Adrenal gland (tissue), 12 donors: ENCODE results near the gene CFAP74. TPM values are rescaled to one million over a fixed set of nuclear protein-coding genes. Genes with fewer than 3 reads are reported as not detected.
"Not testable (repeated sequence)": the region's sequence is repeated elsewhere in the genome, so short reads cannot be mapped to it uniquely, and the experiment has no call there.

Source experiments
- DNase-seq, 7 donors: peaks; one replicate each; pipeline ENCODE4 v3.0.0-alpha.2; 2019 to 2020
- H3K27ac ChIP-seq, 5 donors: fragments of 200-600 bp; sonication (generic) in 4 of 5; 1 replicate in 3 of 5; 2 replicates in 2 of 5; pipeline versions ENCODE4 v1.5.1 to v1.8.0; 2016 to 2020; ENCODE audit warnings: mild to moderate bottlenecking in 1 of 5
- H3K27me3 ChIP-seq: fragments of 200-600 bp; 2 replicates; pipeline ENCODE4 v1.8.0; 2021
- H3K36me3 ChIP-seq, 2 donors: fragments of 200-600 bp; replicated peaks in 1 of 2; 1 replicate in 1 of 2; 2 replicates in 1 of 2; pipeline versions ENCODE4 v1.5.1 to v1.8.0; 2018 to 2022
- H3K4me1 ChIP-seq, 2 donors: fragments of 200-600 bp; replicated peaks in 1 of 2; 1 replicate in 1 of 2; 2 replicates in 1 of 2; pipeline versions ENCODE4 v1.5.1 to v1.8.0; 2018 to 2021
- H3K4me3 ChIP-seq, 4 donors: fragments of 200-600 bp; sonication (generic) in 3 of 4; one replicate each; pipeline ENCODE4 v1.5.1; 2016 to 2018
- H3K9me3 ChIP-seq, 3 donors: fragments of 200-600 bp; sonication (generic) in 1 of 3; replicated peaks in 1 of 3; 1 replicate in 2 of 3; 2 replicates in 1 of 3; pipeline versions ENCODE4 v1.5.1 to v1.8.0; 2016 to 2021
- CTCF ChIP-seq, 6 experiments: fragments of 450-650 bp in 4 of 6; fragments of 200-600 bp in 2 of 6; sonication (generic) in 1 of 6; IDR thresholded peaks; 1 replicate in 5 of 6; 2 replicates in 1 of 6; pipeline versions ENCODE4 v1.5.1 to v1.8.0; 2016 to 2021; ENCODE audit warnings: antibody characterized with exemption in 6 of 6, mild to moderate bottlenecking in 2 of 6, moderate library complexity in 1 of 6
- POLR2A ChIP-seq, 2 donors: fragments of 450-650 bp; IDR thresholded peaks; one replicate each; pipeline ENCODE4 v1.6.1; 2017; ENCODE audit warnings: antibody characterized with exemption in 2 of 2, mild to moderate bottlenecking in 2 of 2, moderate library complexity in 1 of 2
- WGBS, 4 donors: extraction: QIAGEN DNeasy Blood & Tissue Kit in 2 of 4; methylation state at CpG; one replicate each; pipeline versions ENCODE4 v1.1.5 to v1.1.7; 2013 to 2017; 5-methylcytosine and 5-hydroxymethylcytosine counted together
- intact Hi-C, 2 donors: fragments of 100-400 bp; cut with DNase I; formaldehyde crosslinking; loops; one replicate each; pipeline versions ENCODE4 v1.14.1 to v1.15.0; 2022 to 2023
- polyA plus RNA-seq, 3 donors: library from polyadenylated mRNA; stranded (reverse); fragments of 200-250 nt in 2 of 3; fragments of 350-450 nt in 1 of 3; fragmentation: Illumina TruSeq in 1 of 3; extraction: RNeasy Lipid Tissue Mini Kit (QIAGEN cat#74804) in 1 of 3; gene quantifications; one replicate each; pipeline ENCODE4 v1.2.3, GENCODE V29; 2013 to 2014
- total RNA-seq, 9 donors: library from RNA; depleted of rRNA in 4 of 9; stranded (reverse); fragments of >200 nt in 4 of 9; fragments of 120-200 nt in 1 of 9; fragmentation: NEBNext Ultra II Directional in 1 of 9; extraction: Animal tissue kit (Norgen Biotek cat#: 25700) in 1 of 9; gene quantifications; one replicate each; pipeline versions ENCODE4 v1.1.0 to v1.2.4, GENCODE V29; 2013 to 2023
- donor health status: healthy with polysubstance abuse.
- donor health status: Bipolar disorder and iron deficiency.
- donor health status: DM: yes; HTN: yes; CAD: no.
- donor health status: DM: no; HTN: no; CAD: no.
- donor health status: DM: no; HTN: no; CAD: no.
- donor health status: DM: yes; HTN: yes; CAD: no.

The CFAP74 gene
- total and polyA plus RNA-seq, 12 donors = 0.11 to 7.6 (median 2.8) TPM; not detected in 1

- H3K9me3 ChIP-seq = no peaks in the 10 kb centered on the region
- DNase-seq = no peak
- H3K27ac ChIP-seq = no peak overlapping the region
- TF ChIP-seq CTCF (IDR thresholded peaks at IDR 0.05) (no peak), POLR2A (IDR thresholded peaks at IDR 0.05) (no peak)
- H3K36me3 ChIP-seq = no peaks in the 10 kb centered on the region
- 67 to 77% (median 74%) methylated on average over 6 of the region's 6 CpGs for WGBS, 4 donors
- no peaks in the 10 kb centered on the region for H3K27me3 ChIP-seq
- H3K4me3 ChIP-seq = no peak overlapping the region
- intact Hi-C loops = no loop called here
- H3K4me1 ChIP-seq = no peaks in the 10 kb centered on the region
These were observed 65.4 kb downstream of the CFAP74 start for GRCh38 chr1:1938276-1938573.

GRCh38 chr1:1937549-1938275 is 65.9 kb downstream of the CFAP74 start:
- no peaks in the 10 kb centered on the region for H3K27me3 ChIP-seq
- intact Hi-C loops = no loop called here
- H3K4me3 ChIP-seq = no peak overlapping the region
- H3K27ac ChIP-seq = no peak overlapping the region
- no peak for DNase-seq
- H3K9me3 ChIP-seq = no peaks in the 10 kb centered on the region
- no peaks in the 10 kb centered on the region for H3K36me3 ChIP-seq
- TF ChIP-seq POLR2A (IDR thresholded peaks at IDR 0.05) (no peak), CTCF (IDR thresholded peaks at IDR 0.05) (no peak)
- WGBS, 4 donors = 68 to 77% (median 69%) methylated on average over 10 to 16 of the region's 16 CpGs
- H3K4me1 ChIP-seq = no peaks in the 10 kb centered on the region

DNA sequence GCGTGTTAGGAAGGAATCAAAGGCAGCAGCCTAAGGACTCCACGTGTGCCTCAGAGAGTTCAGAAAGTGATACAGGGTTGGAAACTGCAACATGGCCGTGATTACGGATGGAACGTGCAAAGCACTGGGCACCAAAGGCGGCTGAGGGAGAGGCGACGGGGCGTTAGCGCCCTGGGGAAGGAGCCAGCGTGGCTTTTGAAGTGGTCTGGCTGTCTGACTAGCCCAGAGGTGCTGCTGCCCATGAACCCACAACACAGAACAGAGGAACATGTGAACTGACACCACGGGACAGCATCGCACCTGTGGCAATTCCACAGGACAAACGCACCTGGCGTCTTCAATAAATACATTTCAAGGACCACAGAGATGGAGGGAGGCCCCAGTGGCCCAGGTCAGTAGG is 66.5 kb downstream of the CFAP74 start:
- no peaks in the 10 kb centered on the region for H3K4me1 ChIP-seq
- H3K4me3 ChIP-seq = no peak overlapping the region
- 69 to 80% (median 77%) methylated on average over 13 to 15 of the region's 15 CpGs for WGBS, 4 donors
- no peak overlapping the region for H3K27ac ChIP-seq
- TF ChIP-seq CTCF (IDR thresholded peaks at IDR 0.05) = no peak
- no peak for DNase-seq
- H3K36me3 ChIP-seq = no peaks in the 10 kb centered on the region
- H3K27me3 ChIP-seq = no peaks in the 10 kb centered on the region
- intact Hi-C loops = no loop called here
- H3K9me3 ChIP-seq = no peaks in the 10 kb centered on the region

DNA sequence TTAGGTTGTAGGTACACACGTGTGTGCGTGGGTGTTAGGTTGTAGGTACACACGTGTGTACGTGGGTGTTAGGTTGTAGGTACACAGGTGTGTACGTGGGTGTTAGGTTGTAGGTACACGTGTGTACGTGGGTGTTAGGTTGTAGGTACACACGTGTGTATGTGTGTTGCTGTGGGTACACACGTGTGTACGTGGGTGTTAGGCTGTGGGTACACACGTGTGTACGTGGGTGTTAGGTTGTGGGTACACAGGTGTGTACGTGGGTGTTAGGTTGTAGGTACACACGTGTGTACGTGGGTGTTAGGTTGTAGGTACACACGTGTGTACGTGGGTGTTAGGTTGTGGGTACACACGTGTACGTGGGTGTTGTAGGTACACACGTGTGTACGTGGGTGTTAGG is 68.7 kb downstream of the CFAP74 start:
- H3K4me3 ChIP-seq, H3K4me1 ChIP-seq, H3K36me3 ChIP-seq, intact Hi-C loops, H3K27me3 ChIP-seq, DNase-seq, H3K9me3 ChIP-seq, H3K27ac ChIP-seq: not testable (repeated sequence)
- WGBS, 4 donors = 72 to 93% (median 77%) methylated on average over 4 to 20 of the region's 21 CpGs
